Neural cell (in vitro differentiated cells): ENCODE results near the gene PSMA8. TPM values are rescaled to one million over a fixed set of nuclear protein-coding genes. Genes with fewer than 3 reads are reported as not detected.

Experiments used
- H2AFZ ChIP-seq: fragments of 200-600, 300-800 bp; sonication (generic), shearing (Covaris generic); 2 replicates; pipeline ENCODE4 v1.6.0; 2014; ENCODE audit warnings: low read depth, mild to moderate bottlenecking, antibody characterized with exemption, low read length, moderate library complexity
- H3F3A ChIP-seq: fragments of 200-600 bp; shearing (Covaris generic); 2 replicates; pipeline ENCODE4 v1.6.1; 2016; ENCODE audit warnings: mild to moderate bottlenecking, moderate library complexity, mixed read lengths, antibody characterized with exemption, low read length; ENCODE audit not compliant: insufficient read depth, poor library complexity, severe bottlenecking
- H3K27ac ChIP-seq: fragments of 200-600, 300-800 bp; sonication (generic), shearing (Covaris generic); 2 replicates; pipeline ENCODE4 v1.5.1; 2014; ENCODE audit warnings: mild to moderate bottlenecking, low read length, moderate library complexity
- H3K27me3 ChIP-seq: fragments of 300-800, 200-600 bp; sonication (generic), shearing (Covaris generic); 2 replicates; pipeline ENCODE4 v1.6.0; 2014; ENCODE audit warnings: mild to moderate bottlenecking, low read depth, low read length, moderate library complexity; ENCODE audit not compliant: insufficient read depth
- H3K36me3 ChIP-seq: fragments of 300-800, 200-600 bp; sonication (generic), shearing (Covaris generic); 2 replicates; pipeline ENCODE4 v1.5.1; 2014; ENCODE audit warnings: mild to moderate bottlenecking, antibody characterized with exemption, low read length, moderate library complexity; ENCODE audit not compliant: insufficient read depth
- H3K4me2 ChIP-seq: fragments of 300-800, 200-600 bp; sonication (generic), shearing (Covaris generic); 2 replicates; pipeline ENCODE4 v1.6.0; 2014; ENCODE audit warnings: mild to moderate bottlenecking, low read length
- H3K4me3 ChIP-seq: fragments of 300-800, 200-600 bp; sonication (generic), shearing (Covaris generic); 2 replicates; pipeline ENCODE4 v1.5.1; 2014; ENCODE audit warnings: mild to moderate bottlenecking, low read length, moderate library complexity
- H3K79me2 ChIP-seq: fragments of 200-600 bp; shearing (Covaris generic); replicated peaks from 2 replicates; pipeline ENCODE4 v1.6.0; 2014; ENCODE audit warnings: mild to moderate bottlenecking, low read length, moderate library complexity; ENCODE audit not compliant: insufficient read depth
- H3K9ac ChIP-seq: fragments of 300-800, 200-600 bp; sonication (generic), shearing (Covaris generic); 2 replicates; pipeline ENCODE4 v1.6.1; 2016; ENCODE audit warnings: mild to moderate bottlenecking, low read length, mixed read lengths
- H3K9me2 ChIP-seq: fragments of 200-600 bp; shearing (Covaris generic); 2 replicates; pipeline ENCODE4 v1.6.1; 2016; ENCODE audit warnings: mild to moderate bottlenecking, low read length, mixed read lengths; ENCODE audit not compliant: insufficient read depth
- H3K9me3 ChIP-seq: fragments of 200-600, 300-800 bp; sonication (generic), shearing (Covaris generic); 2 replicates; pipeline ENCODE4 v1.6.1; 2016; ENCODE audit warnings: mild to moderate bottlenecking, mixed run types, low read length, moderate library complexity, mixed read lengths
- H4K20me1 ChIP-seq: fragments of 200-600 bp; shearing (Covaris generic); 2 replicates; pipeline ENCODE4 v1.6.1; 2016; ENCODE audit warnings: mild to moderate bottlenecking, mixed run types; ENCODE audit not compliant: insufficient read depth
- CTCF ChIP-seq: fragments of 450-650 bp; IDR thresholded peaks from 2 replicates; pipeline ENCODE4 v1.5.1; 2014; ENCODE audit warnings: antibody characterized with exemption, mild to moderate bottlenecking, moderate library complexity; ENCODE audit not compliant: poor library complexity, severe bottlenecking
- EP300 ChIP-seq: fragments of 450-650 bp; conservative IDR thresholded peaks from 2 replicates; pipeline ENCODE4 v1.6.1; 2014; ENCODE audit warnings: antibody characterized with exemption, mild to moderate bottlenecking, moderate library complexity; ENCODE audit not compliant: poor library complexity, severe bottlenecking
- EZH2 ChIP-seq: fragments of 200-600, 300-800 bp; shearing (Covaris generic), sonication (generic); IDR thresholded peaks from 2 replicates; pipeline ENCODE4 v1.6.1; 2014; ENCODE audit warnings: antibody characterized with exemption, low read length, borderline replicate concordance, mild to moderate bottlenecking; ENCODE audit not compliant: insufficient read depth, poor library complexity, severe bottlenecking
- MXI1 ChIP-seq: fragments of 450-650 bp; conservative IDR thresholded peaks from 2 replicates; pipeline ENCODE4 v1.6.1; 2014; ENCODE audit warnings: antibody characterized with exemption, mild to moderate bottlenecking; ENCODE audit not compliant: poor library complexity, severe bottlenecking
- POLR2AphosphoS5 ChIP-seq: IDR thresholded peaks from 2 replicates; pipeline ENCODE4 v1.6.1; 2012
- RAD21 ChIP-seq: fragments of 450-650 bp; conservative IDR thresholded peaks from 2 replicates; pipeline ENCODE4 v1.6.1; 2014; ENCODE audit warnings: antibody characterized with exemption, mild to moderate bottlenecking, moderate library complexity
- REST ChIP-seq: IDR thresholded peaks from 2 replicates; pipeline ENCODE4 v1.6.1; 2012; ENCODE audit warnings: borderline replicate concordance
- SMC3 ChIP-seq: fragments of 450-650 bp; conservative IDR thresholded peaks from 2 replicates; pipeline ENCODE4 v1.6.1; 2014; ENCODE audit warnings: antibody characterized with exemption, mild to moderate bottlenecking, moderate library complexity; ENCODE audit not compliant: poor library complexity
- TAF1 ChIP-seq: IDR thresholded peaks from 2 replicates; pipeline ENCODE4 v1.6.1; 2012; ENCODE audit warnings: low read depth
- polyA plus RNA-seq: library from polyadenylated mRNA; depleted of rRNA; stranded (reverse); fragments of >200 nt; gene quantifications from 2 replicates; pipeline ENCODE4 v1.2.3, GENCODE V29; 2014

Gene PSMA8
- polyA plus RNA-seq, 1 donor from 2014 or later: not detected

- TF ChIP-seq RAD21: no peak
- no peak for TF ChIP-seq POLR2AphosphoS5
- TF ChIP-seq MXI1: no peak
- no peak for TF ChIP-seq CTCF
- no peak for TF ChIP-seq TAF1
- no peak for TF ChIP-seq EZH2
- no peak for TF ChIP-seq SMC3
- TF ChIP-seq EP300: no peak
- no peak for TF ChIP-seq REST
- Histone ChIP-seq H3K79me2 (no peaks in the 10 kb centered on the region), H3K27me3 (no peaks in the 10 kb centered on the region), H3K9me3 (no peaks in the 10 kb centered on the region), H3K4me2 (no peak overlapping the region), H3K9ac (no peak overlapping the region), H3K9me2 (no peaks in the 10 kb centered on the region), H4K20me1 (no peaks in the 10 kb centered on the region), H3K36me3 (no peaks in the 10 kb centered on the region), H3K27ac (no peak overlapping the region), H2AFZ (no peak overlapping the region), H3K4me3 (no peak overlapping the region), H3F3A (no peaks in the 10 kb centered on the region)
Observed at GRCh38 chr18:26206488-26206887, 72.8 kb downstream of the PSMA8 start.

GRCh38 chr18:26207937-26208336 lies 74.3 kb downstream of the PSMA8 start:
- TF ChIP-seq CTCF (no peak), POLR2AphosphoS5 (no peak), SMC3 (no peak), EP300 (no peak)
- H3K4me2 ChIP-seq: no peak overlapping the region
- no peak overlapping the region for H3K4me3 ChIP-seq
- H3K27me3 ChIP-seq: no peaks in the 10 kb centered on the region
- H3K9ac ChIP-seq: no peak overlapping the region
- H2AFZ ChIP-seq: no peak overlapping the region
- no peaks in the 10 kb centered on the region for H3F3A ChIP-seq
- no peaks in the 10 kb centered on the region for H3K79me2 ChIP-seq
- no peaks in the 10 kb centered on the region for H4K20me1 ChIP-seq
- no peaks in the 10 kb centered on the region for H3K9me3 ChIP-seq
- H3K9me2 ChIP-seq: no peaks in the 10 kb centered on the region
- no peaks in the 10 kb centered on the region for H3K36me3 ChIP-seq
- H3K27ac ChIP-seq: no peak overlapping the region
